GM12865 (cell line): ENCODE measurements around the gene MAMDC4.
A peak's percentile ranks its signal among the peaks of the same experiment; 100 is the strongest.

Experiments
- DNase-seq: peaks from one replicate; pipeline ENCODE4 v3.0.0; 2010; ENCODE audit warnings: low read depth
- H3K4me3 ChIP-seq: 2 replicates; pipeline ENCODE4 v1.5.1; 2011; ENCODE audit warnings: mild to moderate bottlenecking, low read depth, low read length, control low read depth
- TF ChIP-seq, protein P1 (sequence below): IDR thresholded peaks from 2 replicates; pipeline ENCODE4 v1.5.1; 2011; ENCODE audit warnings: low read length, control low read depth, low read depth, inconsistent platforms; ENCODE audit not compliant: insufficient read depth; ENCODE audit errors: missing control alignments

Gene MAMDC4

DNA sequence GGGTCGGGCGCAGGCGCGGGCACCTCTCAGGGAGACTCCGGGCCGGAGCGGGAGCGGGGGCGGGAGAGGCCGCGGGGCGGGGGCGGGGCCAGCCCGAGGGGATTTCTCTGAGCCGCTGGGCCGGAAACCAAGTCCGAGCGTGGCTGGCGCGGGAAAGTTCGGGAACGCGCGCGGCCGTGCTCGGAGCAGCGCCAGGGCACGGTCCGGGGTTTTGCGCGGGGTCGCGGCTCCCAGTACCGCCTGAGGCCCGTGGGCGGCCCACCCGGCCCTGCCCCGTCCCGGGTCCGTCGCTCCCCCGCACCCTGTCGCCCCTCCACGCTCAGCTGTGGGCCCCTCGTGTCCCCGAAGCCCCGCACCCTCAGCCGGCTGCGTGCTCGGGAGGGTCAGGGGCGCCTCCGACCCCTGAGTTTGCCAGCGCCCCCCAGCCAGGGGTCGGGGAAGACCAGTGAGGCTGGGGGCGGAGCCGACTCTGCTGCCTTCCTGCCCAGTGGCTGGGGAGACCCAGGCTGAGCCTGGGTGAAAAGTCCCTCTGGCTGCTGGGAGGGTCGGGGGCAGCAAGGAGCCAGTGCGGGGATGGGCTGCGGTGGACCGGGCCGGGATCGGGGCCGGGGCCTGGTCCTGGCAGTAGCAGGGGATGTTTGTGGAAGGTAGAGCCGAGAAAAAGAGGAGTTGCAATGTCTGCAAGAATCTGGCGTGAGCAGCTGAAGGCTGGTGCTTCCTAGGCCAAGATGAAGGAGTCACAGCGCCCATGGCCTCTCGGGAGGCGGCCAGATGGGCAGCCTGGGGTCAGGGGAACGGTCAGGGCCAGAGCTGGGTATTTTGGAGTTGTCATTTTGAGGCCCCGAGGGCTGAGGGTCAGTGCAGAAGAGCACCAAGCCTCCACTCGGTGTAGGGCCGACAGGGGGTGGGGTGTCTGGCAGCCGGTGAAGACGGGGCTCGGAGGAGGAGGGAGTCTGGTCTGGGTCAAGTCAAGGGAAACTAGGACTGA is 34.8 kb downstream of the MAMDC4 start:
- DNase-seq: peak; percentile 41
- H3K4me3 ChIP-seq: peak overlapping the region; percentile 93
- TF ChIP-seq, protein P1, sequence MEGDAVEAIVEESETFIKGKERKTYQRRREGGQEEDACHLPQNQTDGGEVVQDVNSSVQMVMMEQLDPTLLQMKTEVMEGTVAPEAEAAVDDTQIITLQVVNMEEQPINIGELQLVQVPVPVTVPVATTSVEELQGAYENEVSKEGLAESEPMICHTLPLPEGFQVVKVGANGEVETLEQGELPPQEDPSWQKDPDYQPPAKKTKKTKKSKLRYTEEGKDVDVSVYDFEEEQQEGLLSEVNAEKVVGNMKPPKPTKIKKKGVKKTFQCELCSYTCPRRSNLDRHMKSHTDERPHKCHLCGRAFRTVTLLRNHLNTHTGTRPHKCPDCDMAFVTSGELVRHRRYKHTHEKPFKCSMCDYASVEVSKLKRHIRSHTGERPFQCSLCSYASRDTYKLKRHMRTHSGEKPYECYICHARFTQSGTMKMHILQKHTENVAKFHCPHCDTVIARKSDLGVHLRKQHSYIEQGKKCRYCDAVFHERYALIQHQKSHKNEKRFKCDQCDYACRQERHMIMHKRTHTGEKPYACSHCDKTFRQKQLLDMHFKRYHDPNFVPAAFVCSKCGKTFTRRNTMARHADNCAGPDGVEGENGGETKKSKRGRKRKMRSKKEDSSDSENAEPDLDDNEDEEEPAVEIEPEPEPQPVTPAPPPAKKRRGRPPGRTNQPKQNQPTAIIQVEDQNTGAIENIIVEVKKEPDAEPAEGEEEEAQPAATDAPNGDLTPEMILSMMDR: no peak

DNA sequence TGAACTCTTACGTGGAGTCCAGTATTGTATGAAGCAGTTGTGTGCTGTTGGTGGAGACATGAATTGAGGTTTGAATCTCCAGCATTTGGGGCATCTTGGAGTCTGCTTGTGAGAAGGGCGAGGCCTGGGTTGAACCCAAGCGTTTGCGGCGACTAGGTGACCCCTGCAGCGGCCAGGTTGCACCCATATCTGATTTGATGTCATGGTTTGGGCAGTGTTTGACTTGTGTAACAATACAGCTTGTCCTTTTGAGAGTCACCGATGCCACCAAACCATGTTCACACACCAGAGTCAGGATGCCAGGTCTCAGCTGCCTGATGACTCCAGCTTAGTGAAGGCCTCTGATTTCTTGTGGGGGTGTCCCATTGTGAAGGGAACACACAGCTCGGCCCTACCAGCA is 36.3 kb downstream of the MAMDC4 start:
- DNase-seq: no peak
- H3K4me3 ChIP-seq: no peak overlapping the region
- TF ChIP-seq, protein P1: no peak

DNA sequence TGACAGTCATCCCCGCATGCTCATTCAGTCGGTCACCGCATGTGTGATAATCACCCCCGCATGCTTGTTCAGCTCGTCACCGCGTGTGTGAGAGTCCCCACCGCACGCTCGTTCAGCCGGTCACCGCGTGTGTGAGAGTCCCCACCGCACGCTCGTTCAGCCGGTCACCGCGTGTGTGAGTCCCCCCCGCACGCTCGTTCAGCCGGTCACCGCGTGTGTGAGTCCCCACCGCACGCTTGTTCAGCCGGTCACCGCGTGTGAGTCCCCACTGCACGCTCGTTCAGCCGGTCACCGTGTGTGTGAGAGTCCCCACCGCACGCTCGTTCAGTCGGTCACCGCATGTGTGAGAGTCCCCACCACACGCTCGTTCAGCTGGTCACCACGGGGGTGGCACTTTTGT is 37.7 kb downstream of the MAMDC4 start:
- H3K4me3 ChIP-seq: no peak overlapping the region
- TF ChIP-seq, protein P1: no peak
- DNase-seq: no peak

DNA sequence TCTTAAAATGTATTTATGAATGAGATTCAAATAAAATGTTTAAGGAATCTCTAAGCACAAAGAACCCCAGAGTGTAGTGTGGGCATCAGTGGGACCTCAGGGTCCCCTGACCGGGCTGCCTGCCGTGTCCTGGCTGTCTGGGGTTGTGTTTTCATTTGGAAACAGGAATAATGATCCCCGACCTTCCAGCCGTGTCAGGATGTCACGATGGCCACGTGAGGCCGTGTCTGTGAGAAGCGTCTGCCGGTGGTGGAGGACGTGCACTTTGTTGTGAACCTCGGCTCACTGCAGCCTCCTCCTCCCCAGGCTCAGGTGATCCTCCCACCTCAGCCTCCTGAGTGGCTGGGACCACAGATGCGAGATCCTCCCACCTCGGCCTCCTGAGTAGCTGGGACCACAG is 38.5 kb downstream of the MAMDC4 start:
- TF ChIP-seq, protein P1: no peak
- no peak overlapping the region for H3K4me3 ChIP-seq
- DNase-seq: no peak

DNA sequence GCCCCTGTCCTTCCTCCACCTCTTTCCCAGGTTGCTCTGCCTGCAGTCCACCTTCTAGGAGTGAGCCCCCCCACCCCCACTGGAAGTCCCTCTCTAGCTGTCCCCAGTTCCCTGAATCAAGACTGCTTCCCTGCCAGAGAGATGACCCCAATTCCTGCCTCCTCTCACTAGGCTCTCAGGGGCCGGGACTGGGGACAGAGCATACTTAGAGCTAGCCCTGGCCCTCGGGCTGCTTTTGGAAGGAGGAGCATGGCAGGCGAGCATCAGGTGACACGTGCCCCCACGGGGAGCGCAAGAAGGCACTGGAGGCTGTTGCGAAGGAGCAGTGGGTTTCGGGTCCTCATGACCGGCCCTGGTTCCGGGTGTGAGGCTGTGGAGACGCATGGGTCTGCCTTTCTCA is 43.9 kb downstream of the MAMDC4 start:
- no peak for DNase-seq
- H3K4me3 ChIP-seq: no peak overlapping the region
- TF ChIP-seq, protein P1: no peak

DNA sequence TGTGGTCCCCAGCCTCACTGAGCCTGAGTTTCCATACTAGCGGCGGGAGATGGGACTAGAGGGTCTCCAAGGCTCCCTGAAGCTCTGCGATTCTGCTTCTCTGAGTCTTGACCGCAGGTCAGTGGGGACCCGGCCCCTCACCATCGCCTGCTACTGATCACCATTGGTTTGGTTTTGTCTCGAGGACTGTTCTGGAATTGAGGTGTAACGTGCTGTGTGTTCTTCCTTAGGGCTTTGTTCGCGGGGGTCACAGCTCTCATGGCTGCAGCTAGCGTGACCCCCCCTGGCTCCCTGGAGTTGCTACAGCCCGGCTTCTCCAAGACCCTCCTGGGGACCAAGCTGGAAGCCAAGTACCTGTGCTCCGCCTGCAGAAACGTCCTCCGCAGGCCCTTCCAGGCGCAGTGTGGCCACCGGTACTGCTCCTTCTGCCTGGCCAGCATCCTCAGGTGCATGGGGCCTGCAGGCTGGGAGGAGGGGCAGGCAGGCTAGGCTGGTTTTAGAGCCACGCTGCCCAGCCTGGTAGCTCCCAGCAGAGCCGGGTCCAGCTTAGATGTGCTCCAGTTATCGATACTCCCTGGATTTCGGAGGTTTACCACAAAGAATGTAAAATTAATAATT is 46.4 kb downstream of the MAMDC4 start:
- H3K4me3 ChIP-seq: no peak overlapping the region

More for the DNA sequence above, 46.4 kb downstream of the MAMDC4 start:
- DNase-seq: no peak
- TF ChIP-seq, protein P1: no peak
